IPS-11a (cell line): ENCODE results near the gene USP24.
"Not testable (repeated sequence)": the region's sequence is repeated elsewhere in the genome, so short reads cannot be mapped to it uniquely, and the experiment has no call there.

Experiments used
- H3K4me3 ChIP-seq: one replicate; pipeline ENCODE4 v1.5.1; 2013; ENCODE audit warnings: low read depth, low read length, control low read depth

Gene USP24

DNA sequence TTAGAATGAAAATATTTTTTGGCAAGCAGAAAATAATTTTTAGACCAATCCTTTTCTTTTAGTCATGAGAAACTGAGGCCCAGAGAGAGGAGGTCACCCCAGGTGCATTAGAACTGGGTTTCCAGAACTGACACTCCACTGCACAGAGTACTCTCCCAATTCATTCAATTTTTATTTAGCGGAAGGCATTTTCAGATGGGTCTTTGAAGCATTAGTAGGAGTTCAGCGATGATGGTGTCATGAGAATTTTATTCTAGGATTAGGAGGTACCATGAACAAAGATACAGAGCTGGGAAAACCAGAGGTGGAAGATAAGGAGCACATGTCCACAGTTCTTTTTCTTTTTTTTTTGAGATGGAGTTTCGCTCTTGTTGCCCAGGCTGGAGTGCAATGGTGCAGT lies 173.6 kb downstream of the USP24 start:
- H3K4me3 ChIP-seq: no peak overlapping the region

DNA sequence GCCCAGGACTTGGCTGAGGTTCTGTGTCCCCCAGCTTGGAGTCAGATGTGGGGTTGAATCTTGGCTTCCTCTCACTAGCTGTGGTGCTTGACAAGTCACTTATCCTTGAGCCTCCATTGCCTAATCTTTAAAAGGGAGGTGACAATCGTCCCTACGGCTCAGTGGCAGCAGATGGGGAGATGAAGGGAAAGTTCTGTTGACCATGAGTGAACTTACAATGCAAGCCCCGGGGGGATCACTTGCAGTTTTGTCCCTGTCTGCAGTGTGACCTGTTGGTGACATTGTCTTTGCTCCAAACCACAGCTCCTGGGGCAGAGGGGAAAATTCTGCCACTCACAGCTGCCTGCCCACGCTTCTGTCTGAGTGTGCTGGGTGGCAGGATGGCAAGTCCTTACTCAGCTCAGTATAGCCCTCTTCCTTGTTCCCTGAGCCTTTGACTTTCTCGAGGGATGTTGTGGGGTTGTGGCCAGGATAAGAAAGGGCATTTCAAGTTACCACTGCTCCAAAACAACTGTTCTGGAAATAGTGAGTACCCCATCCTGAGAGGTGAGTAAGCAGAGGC lies 174.2 kb downstream of the USP24 start:
- peak overlapping the region; percentile 62 for H3K4me3 ChIP-seq

DNA sequence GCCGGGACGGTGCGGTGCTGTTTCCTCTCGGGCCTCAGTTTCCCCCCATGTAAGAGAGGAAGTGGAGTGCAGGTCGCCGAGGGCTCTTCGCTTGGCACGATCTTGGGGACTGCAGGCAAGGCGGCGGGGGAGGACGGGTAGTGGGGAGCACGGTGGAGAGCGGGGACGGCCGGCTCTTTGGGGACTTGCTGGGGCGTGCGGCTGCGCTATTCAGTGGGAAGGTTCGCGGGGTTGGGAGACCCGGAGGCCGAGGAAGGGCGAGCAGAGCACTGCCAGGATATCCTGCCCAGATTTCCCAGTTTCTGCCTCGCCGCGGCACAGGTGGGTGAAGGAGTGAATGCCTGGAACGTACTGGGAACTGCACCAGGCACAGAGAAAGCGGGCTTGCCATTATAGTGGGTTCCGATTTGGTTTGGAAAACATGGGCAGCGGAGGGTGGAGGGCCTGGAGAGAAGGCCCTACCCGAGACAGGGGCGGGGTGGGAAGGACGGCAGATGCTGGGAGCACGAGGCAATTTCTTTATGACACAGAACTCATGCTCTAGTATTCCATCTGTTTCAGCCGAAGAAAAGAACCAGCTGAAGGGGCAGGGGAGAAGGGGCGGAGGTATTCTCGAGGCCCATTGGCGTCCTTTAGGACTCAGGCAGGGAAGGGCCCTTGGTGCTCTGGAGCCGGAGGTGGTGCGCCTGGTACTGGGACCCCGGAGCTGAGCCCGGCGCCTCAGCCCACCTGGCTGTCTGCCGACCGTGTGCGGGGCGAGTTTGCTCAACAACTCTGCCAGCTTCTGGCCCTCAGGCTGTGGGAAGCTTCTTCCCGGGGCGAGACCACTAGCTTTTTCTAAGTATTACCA lies 174.9 kb downstream of the USP24 start:
- H3K4me3 ChIP-seq: peak overlapping the region; percentile 62

DNA sequence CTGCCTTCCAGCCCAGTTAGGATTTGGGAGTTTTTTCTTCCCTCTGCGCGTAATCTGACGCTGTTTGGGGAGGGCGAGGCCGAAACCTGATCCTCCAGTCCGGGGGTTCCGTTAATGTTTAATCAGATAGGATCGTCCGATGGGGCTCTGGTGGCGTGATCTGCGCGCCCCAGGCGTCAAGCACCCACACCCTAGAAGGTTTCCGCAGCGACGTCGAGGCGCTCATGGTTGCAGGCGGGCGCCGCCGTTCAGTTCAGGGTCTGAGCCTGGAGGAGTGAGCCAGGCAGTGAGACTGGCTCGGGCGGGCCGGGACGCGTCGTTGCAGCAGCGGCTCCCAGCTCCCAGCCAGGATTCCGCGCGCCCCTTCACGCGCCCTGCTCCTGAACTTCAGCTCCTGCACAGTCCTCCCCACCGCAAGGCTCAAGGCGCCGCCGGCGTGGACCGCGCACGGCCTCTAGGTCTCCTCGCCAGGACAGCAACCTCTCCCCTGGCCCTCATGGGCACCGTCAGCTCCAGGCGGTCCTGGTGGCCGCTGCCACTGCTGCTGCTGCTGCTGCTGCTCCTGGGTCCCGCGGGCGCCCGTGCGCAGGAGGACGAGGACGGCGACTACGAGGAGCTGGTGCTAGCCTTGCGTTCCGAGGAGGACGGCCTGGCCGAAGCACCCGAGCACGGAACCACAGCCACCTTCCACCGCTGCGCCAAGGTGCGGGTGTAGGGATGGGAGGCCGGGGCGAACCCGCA lies 175.7 kb downstream of the USP24 start, which contains the start of gene PCSK9:
Gene PCSK9, plus strand, starts transcription at position 207 of the 741 bp plus-strand sequence. Its CDS starts 290 bp downstream, at position 497.
- H3K4me3 ChIP-seq: peak within 1 kb of the TSS; percentile 62

DNA sequence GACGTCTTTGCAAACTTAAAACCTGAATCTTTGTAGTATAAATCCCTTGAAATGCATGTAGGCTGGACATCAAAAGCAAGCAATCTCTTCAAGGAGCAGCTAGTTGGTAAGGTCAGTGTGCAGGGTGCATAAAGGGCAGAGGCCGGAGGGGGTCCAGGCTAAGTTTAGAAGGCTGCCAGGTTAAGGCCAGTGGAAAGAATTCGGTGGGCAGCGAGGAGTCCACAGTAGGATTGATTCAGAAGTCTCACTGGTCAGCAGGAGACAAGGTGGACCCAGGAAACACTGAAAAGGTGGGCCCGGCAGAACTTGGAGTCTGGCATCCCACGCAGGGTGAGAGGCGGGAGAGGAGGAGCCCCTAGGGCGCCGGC lies 176.2 kb downstream of the USP24 start:
- H3K4me3 ChIP-seq: no peak overlapping the region

DNA sequence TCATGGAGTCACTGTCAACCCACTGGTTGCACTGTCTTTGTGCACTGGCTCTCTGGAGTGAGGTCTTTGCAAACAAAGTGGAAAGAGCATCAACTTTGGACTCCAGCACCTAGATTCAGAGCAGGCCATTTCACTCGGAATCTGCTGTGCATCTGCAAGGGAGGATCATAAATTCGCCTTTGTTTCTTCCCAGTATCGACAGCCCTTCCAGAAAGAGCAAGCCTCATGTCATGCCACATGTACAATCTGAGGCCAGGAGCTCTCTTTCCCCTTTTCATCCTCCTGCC lies 176.7 kb downstream of the USP24 start:
- no peak overlapping the region for H3K4me3 ChIP-seq

- no peak overlapping the region for H3K4me3 ChIP-seq
Observed at GRCh38 chr1:55037733-55038551, 177.2 kb downstream of the USP24 start.

DNA sequence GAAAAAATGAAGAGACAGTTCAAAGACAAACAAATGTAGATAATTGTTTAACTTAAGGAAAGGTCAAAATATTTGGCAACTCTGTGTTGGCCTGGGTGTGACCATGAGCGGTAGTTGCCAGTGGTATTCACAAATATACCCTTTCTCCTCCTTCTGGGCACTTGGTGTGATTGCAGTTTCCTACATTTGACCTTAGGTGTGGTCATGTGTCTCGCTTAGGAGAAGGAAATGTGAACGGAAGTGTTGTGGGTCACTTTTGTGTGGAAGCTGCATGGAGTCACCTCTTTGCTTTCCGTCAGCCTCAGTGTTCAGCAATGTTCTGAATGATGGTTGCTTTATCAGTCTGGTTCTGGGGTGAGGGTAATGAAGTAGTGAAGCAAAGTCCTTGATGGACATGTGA lies 179.3 kb downstream of the USP24 start:
- H3K4me3 ChIP-seq: no peak overlapping the region

GRCh38 chr1:55034476-55035133 lies 180.6 kb downstream of the USP24 start:
- H3K4me3 ChIP-seq: no peak overlapping the region

DNA sequence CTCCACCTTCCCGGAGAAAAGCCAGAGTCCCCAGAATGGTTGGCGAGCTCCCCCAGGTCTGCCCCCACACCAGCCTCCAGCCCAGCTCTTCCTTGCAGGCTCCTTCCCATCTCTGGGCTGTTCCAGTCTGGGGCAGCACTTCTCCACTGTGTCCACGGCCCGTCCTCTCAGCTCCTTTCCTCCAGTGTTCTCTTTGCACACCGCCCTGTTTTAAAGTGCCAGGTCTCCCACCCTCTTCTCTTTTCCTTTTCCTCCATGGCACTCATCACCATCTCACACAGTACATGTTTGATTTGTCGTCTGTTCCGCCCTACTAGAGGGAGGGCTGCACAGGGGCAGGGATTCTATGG lies 181.9 kb downstream of the USP24 start:
- H3K4me3 ChIP-seq: no peak overlapping the region

DNA sequence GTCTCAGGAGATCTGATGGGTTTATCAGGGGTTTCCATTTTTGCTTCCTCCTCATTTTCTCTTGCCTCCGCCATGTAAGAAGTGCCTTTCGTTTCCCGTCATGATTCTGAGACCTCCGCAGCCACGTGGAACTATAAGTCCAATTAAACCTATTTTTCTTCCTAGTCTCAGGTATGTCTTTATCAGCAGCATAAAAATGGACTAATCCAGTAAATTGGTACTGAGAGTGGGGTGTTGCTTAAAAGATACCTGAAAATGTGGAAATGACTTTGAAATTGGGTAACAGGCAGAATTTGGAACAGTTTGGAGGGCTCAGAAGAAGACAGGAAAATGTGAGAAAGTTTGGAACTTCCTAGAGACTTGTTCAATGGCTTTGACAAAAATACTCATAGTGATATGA lies 184.1 kb downstream of the USP24 start:
- not testable (repeated sequence) for H3K4me3 ChIP-seq

DNA sequence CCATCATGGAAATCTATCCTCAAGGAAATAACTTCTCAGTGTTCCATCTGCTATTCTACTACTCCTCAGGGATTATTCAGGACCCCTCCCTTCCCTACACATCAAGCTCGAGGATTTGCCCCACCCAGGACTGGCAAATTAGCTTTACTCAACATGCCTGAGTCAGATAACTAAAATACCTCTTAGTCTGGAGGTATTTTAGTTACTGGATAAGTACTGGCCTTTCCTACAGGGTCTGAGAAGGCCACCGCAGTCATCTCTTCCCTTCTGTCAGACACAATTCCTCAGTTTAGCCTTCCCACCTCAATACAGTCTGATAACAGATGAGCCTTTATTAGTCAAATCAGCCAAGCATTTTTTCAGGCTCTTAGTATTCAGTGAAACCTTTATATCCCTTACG lies 188.5 kb downstream of the USP24 start:
- H3K4me3 ChIP-seq: not testable (repeated sequence)

DNA sequence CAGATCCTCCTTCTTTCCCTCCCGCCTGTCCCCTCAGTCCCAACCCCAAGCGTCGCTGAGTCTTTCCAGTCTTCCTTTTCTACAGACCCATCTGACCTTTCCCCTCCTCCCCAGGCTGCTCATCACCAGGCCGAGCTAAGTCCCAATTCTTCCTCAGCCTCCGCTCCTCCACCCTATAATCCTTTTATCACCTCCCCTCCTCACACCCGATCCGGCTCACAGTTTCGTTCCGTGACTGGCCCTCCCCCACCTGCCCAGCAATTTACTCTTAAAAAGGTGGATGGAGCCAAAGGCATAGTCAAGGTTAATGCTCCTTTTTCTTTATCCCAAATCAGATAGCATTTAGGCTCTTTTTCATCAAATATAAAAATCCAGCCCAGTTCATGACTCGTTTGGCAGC lies 191.0 kb downstream of the USP24 start:
- H3K4me3 ChIP-seq: peak overlapping the region; percentile 6

GRCh38 chr1:55021942-55022546 lies 193.1 kb downstream of the USP24 start:
- no peak overlapping the region for H3K4me3 ChIP-seq

- H3K4me3 ChIP-seq: no peak overlapping the region
Observed at GRCh38 chr1:55018395-55018794, 196.8 kb downstream of the USP24 start.
